NOMO-1 (cell line): ENCODE measurements around the gene SRCAP.

ENCODE experiments used
- DNase-seq, 2 experiments: peaks; one replicate each; lab custom pipeline; 2025; ENCODE audit not compliant: unreplicated experiment in 2 of 2; lab: John Stamatoyannopoulos, UW

Gene SRCAP

GRCh38 chr16:30698816-30699614 lies at the start of gene SRCAP:
SRCAP (plus strand) TSS chr16:30699171; CDS start chr16:30700825, 1,654 bp downstream.
- DNase-seq: peak; percentile 77 to 84

GRCh38 chr16:30649725-30650368 lies 49.1 kb upstream of the SRCAP start:
- peak; percentile 38 to 44 for DNase-seq

- DNase-seq: peak; percentile 99
These were observed 48.4 kb upstream of the SRCAP start, which contains the start of gene PRR14 for GRCh38 chr16:30650369-30651123. PRR14 (plus strand) TSS chr16:30650960; CDS start chr16:30651646, 686 bp downstream.

- DNase-seq: peak; percentile 68 to 83
These were observed 47.6 kb upstream of the SRCAP start for GRCh38 chr16:30651124-30652004.

GRCh38 chr16:30652005-30652296 lies 47.0 kb upstream of the SRCAP start:
- DNase-seq: no peak

- no peak for DNase-seq
These were observed 46.3 kb upstream of the SRCAP start for GRCh38 chr16:30652718-30653117.

GRCh38 chr16:30654856-30655255 lies 44.1 kb upstream of the SRCAP start:
- no peak for DNase-seq

GRCh38 chr16:30655815-30656347 lies 43.1 kb upstream of the SRCAP start:
- DNase-seq: no peak

- DNase-seq: no peak
These were observed 42.6 kb upstream of the SRCAP start for GRCh38 chr16:30656388-30656787.

- DNase-seq: peak in 1 of 2 experiments; percentile 46
These were observed 41.8 kb upstream of the SRCAP start for GRCh38 chr16:30656974-30657865.

- DNase-seq: peak; percentile 99 to 100
These were observed 40.9 kb upstream of the SRCAP start, which contains the start of gene FBRS for GRCh38 chr16:30657866-30658730. FBRS (plus strand) TSS chr16:30658431; CDS start chr16:30659519, 1,088 bp downstream.

GRCh38 chr16:30658731-30659506 lies 40.1 kb upstream of the SRCAP start:
- peak; percentile 99 for DNase-seq

- no peak for DNase-seq
These were observed 39.2 kb upstream of the SRCAP start for GRCh38 chr16:30659507-30660423.

- peak in 1 of 2 experiments; percentile 13 for DNase-seq
These were observed 38.3 kb upstream of the SRCAP start for GRCh38 chr16:30660424-30661261.

GRCh38 chr16:30662449-30662848 lies 36.5 kb upstream of the SRCAP start:
- no peak for DNase-seq
